SK-N-SH (cell line): ENCODE data around the gene ZFAND6. TPM values are rescaled to one million over a fixed set of nuclear protein-coding genes. Genes with fewer than 3 reads are reported as not detected.
A peak's percentile ranks its signal among the peaks of the same experiment; 100 is the strongest.

Experiments used
- CTCF ChIA-PET: fragments of 300-600, 350-600 bp; formaldehyde crosslinking; extraction: SDS; loops from one replicate; lab custom pipeline; 2021; lab: Yijun Ruan, JAX
- POLR2A ChIA-PET: fragments of 350-600 bp; sonication (Branson Sonifier 250); formaldehyde crosslinking; extraction: SDS; loops from one replicate; lab custom pipeline; 2020; ENCODE audit warnings: antibody characterized with exemption, inconsistent platforms; lab: Yijun Ruan, JAX
- DNase-seq: peaks from one replicate; pipeline ENCODE4 v3.0.0; 2012
- H2AFZ ChIP-seq: fragments of 200-600 bp; sonication (generic); 2 replicates; pipeline ENCODE4 v1.8.1; 2016; ENCODE audit warnings: antibody characterized with exemption, mild to moderate bottlenecking, low read depth
- H3F3A ChIP-seq: fragments of 200-600 bp; sonication (generic); replicated peaks from 2 replicates; pipeline ENCODE3; 2016; ENCODE audit warnings: antibody characterized with exemption, mild to moderate bottlenecking; ENCODE audit not compliant: insufficient read depth
- H3K27ac ChIP-seq, 2 experiments: fragments of 200-500 bp in 1 of 2; fragments of 200-600 bp in 1 of 2; sonication (Bioruptor generic) in 1 of 2; sonication (generic), shearing (Covaris generic) in 1 of 2; 2 replicates each; pipeline versions ENCODE4 v1.5.1 to v1.6.1; 2014 to 2016; ENCODE audit warnings: low read depth in 2 of 2, inconsistent platforms in 1 of 2, low read length in 1 of 2, mild to moderate bottlenecking in 1 of 2, mixed read lengths in 1 of 2
- H3K27me3 ChIP-seq: fragments of 200-600 bp; sonication (generic), shearing (Covaris generic); 2 replicates; pipeline ENCODE4 v1.6.1; 2016; ENCODE audit warnings: mixed run types; ENCODE audit not compliant: insufficient read depth
- H3K36me3 ChIP-seq, 2 experiments: fragments of 200-500 bp in 1 of 2; fragments of 200-600 bp in 1 of 2; sonication (Bioruptor generic) in 1 of 2; sonication (generic) in 1 of 2; replicated peaks in 1 of 2; 2 replicates each; pipeline versions ENCODE3 to v1.5.1; 2014 to 2016; ENCODE audit warnings: low read length in 1 of 2, mild to moderate bottlenecking in 1 of 2; ENCODE audit not compliant: insufficient read depth in 2 of 2, control insufficient read depth in 1 of 2
- H3K4me1 ChIP-seq, 2 experiments: fragments of 200-500 bp in 1 of 2; fragments of 200-600 bp in 1 of 2; sonication (Bioruptor generic) in 1 of 2; sonication (generic), shearing (Covaris generic) in 1 of 2; 2 replicates each; pipeline versions ENCODE4 v1.5.1 to v1.6.1; 2014 to 2016; ENCODE audit warnings: low read depth in 1 of 2, low read length in 1 of 2, mixed run types in 1 of 2; ENCODE audit not compliant: insufficient read depth in 2 of 2, control insufficient read depth in 1 of 2
- H3K4me2 ChIP-seq: fragments of 200-600 bp; sonication (generic), shearing (Covaris generic); 2 replicates; pipeline ENCODE4 v1.6.1; 2017; ENCODE audit warnings: mixed run types
- H3K4me3 ChIP-seq, 2 experiments: fragments of 200-500 bp in 1 of 2; fragments of 200-600 bp in 1 of 2; sonication (Bioruptor generic) in 1 of 2; sonication (generic), shearing (Covaris generic) in 1 of 2; 2 replicates each; pipeline versions ENCODE4 v1.5.1 to v1.8.1; 2014 to 2016; ENCODE audit warnings: low read depth in 2 of 2, inconsistent platforms in 1 of 2, low read length in 1 of 2, mild to moderate bottlenecking in 1 of 2, mixed read lengths in 1 of 2, moderate library complexity in 1 of 2
- H3K79me2 ChIP-seq: fragments of 200-600 bp; sonication (generic); 2 replicates; pipeline ENCODE4 v1.8.1; 2017; ENCODE audit warnings: mild to moderate bottlenecking; ENCODE audit not compliant: insufficient read depth
- H3K9ac ChIP-seq: fragments of 200-600 bp; sonication (generic); 2 replicates; pipeline ENCODE4 v1.6.1; 2017; ENCODE audit warnings: mixed run types
- H3K9me2 ChIP-seq: fragments of 200-600 bp; sonication (generic); 2 replicates; pipeline ENCODE4 v1.6.1; 2017; ENCODE audit warnings: mixed run types
- H3K9me3 ChIP-seq: fragments of 200-600 bp; sonication (generic); 2 replicates; pipeline ENCODE4 v1.6.1; 2017; ENCODE audit warnings: mixed run types, mild to moderate bottlenecking, moderate library complexity
- H4K20me1 ChIP-seq: fragments of 200-600 bp; sonication (generic); 2 replicates; pipeline ENCODE4 v1.6.1; 2017; ENCODE audit warnings: mild to moderate bottlenecking, mixed run types; ENCODE audit not compliant: insufficient read depth
- CTCF ChIP-seq: fragments of 200-600 bp; sonication (generic); IDR thresholded peaks from 2 replicates; pipeline ENCODE4 v1.6.1; 2017; ENCODE audit warnings: antibody characterized with exemption, mild to moderate bottlenecking, moderate library complexity
- FOSL2 ChIP-seq: IDR thresholded peaks from 2 replicates; pipeline ENCODE4 v1.4.0; 2012; ENCODE audit warnings: low read depth, mild to moderate bottlenecking, moderate library complexity, borderline replicate concordance
- GABPA ChIP-seq: IDR thresholded peaks from 2 replicates; pipeline ENCODE4 v1.4.0; 2012; ENCODE audit warnings: low read depth, mild to moderate bottlenecking
- GATA2 ChIP-seq: sonication (generic); formaldehyde crosslinking; IDR thresholded peaks from 2 replicates; pipeline ENCODE4 v1.5.0; 2020; ENCODE audit warnings: mild to moderate bottlenecking, missing genetic modification reagents
- IRF3 ChIP-seq: fragments of 150-350 bp; IDR thresholded peaks from 2 replicates; pipeline ENCODE4 v1.6.1; 2016; ENCODE audit warnings: mild to moderate bottlenecking, low read depth, low read length
- MAX ChIP-seq: IDR thresholded peaks from 2 replicates; pipeline ENCODE4 v1.4.0; 2012; ENCODE audit warnings: low read depth
- MEF2A ChIP-seq: IDR thresholded peaks from 2 replicates; pipeline ENCODE4 v1.4.0; 2012; ENCODE audit warnings: low read depth, borderline replicate concordance
- MXI1 ChIP-seq: IDR thresholded peaks from 2 replicates; pipeline ENCODE4 v1.6.1; 2012; ENCODE audit warnings: mild to moderate bottlenecking, low read depth, low read length, improper control_type of control experiment
- NFIC ChIP-seq: IDR thresholded peaks from 2 replicates; pipeline ENCODE4 v1.4.0; 2012; ENCODE audit warnings: borderline replicate concordance
- PBX3 ChIP-seq: IDR thresholded peaks from 2 replicates; pipeline ENCODE4; 2012
- REST ChIP-seq: IDR thresholded peaks from 2 replicates; pipeline ENCODE4 v1.6.1; 2012; ENCODE audit warnings: mild to moderate bottlenecking, low read depth, low read length, moderate library complexity
- RFX5 ChIP-seq: IDR thresholded peaks from 2 replicates; pipeline ENCODE4 v1.6.1; 2012; ENCODE audit warnings: mild to moderate bottlenecking, improper control_type of control experiment, low read length
- TAF1 ChIP-seq: IDR thresholded peaks from 2 replicates; pipeline ENCODE4 v1.6.1; 2012; ENCODE audit warnings: low read depth, mild to moderate bottlenecking, low read length, moderate library complexity, borderline replicate concordance
- USF1 ChIP-seq: IDR thresholded peaks from 2 replicates; pipeline ENCODE4 v1.4.0; 2012; ENCODE audit warnings: low read depth, borderline replicate concordance
- YY1 ChIP-seq: IDR thresholded peaks from 2 replicates; pipeline ENCODE4 v1.4.0; 2012; ENCODE audit warnings: low read depth, mild to moderate bottlenecking
- WGBS: methylation state at CpG from one replicate; pipeline ENCODE4 v1.1.6; 2017; ENCODE audit warnings: low lambda C conversion rate; 5-methylcytosine and 5-hydroxymethylcytosine counted together
- polyA plus RNA-seq, 3 experiments: library from polyadenylated mRNA; depleted of rRNA; stranded (reverse); fragments of >200 nt; gene quantifications; 2 replicates each; pipeline ENCODE4 v1.2.3, GENCODE V29; 2012

Gene ZFAND6
- polyA plus RNA-seq, 1 of the 3 experiments (the other 2 are of a cell fraction), result 90.1 TPM

GRCh38 chr15:80183886-80184285, 124.4 kb downstream of the ZFAND6 start:
- H3K79me2 ChIP-seq, result no peaks in the 10 kb centered on the region
- H3K4me3 ChIP-seq, result no peak overlapping the region
- TF ChIP-seq CTCF (peak; percentile 27; the same call in 1 of the 2 replicates), NFIC (no peak)
- TF ChIP-seq, all 33 proteins: peak for 1
- H4K20me1 ChIP-seq, result no peaks in the 10 kb centered on the region
- peaks cover 1% of the 10 kb centered on the region for H3F3A ChIP-seq
- peaks cover 18 to 56% of the 10 kb centered on the region in 2 experiments for H3K36me3 ChIP-seq
- POLR2A ChIA-PET, result no interaction called here
- no peaks in the 10 kb centered on the region for H3K9me2 ChIP-seq
- no peaks in the 10 kb centered on the region for H3K27me3 ChIP-seq
- H3K4me2 ChIP-seq, result no peak overlapping the region
- WGBS, result 90% methylated on average over 6 of the region's 6 CpGs
- no peak overlapping the region for H3K27ac ChIP-seq
- peaks cover 0 to 6% of the 10 kb centered on the region in 2 experiments; a peak in 1 of 4 replicates for H3K4me1 ChIP-seq
- CTCF ChIA-PET, result interaction anchor here (1.1 kb wide), 1 partner anchor 9 kb away, joined by 3 read pairs; no protein-coding TSS in a partner anchor
- no peak overlapping the region for H3K9ac ChIP-seq
- H2AFZ ChIP-seq, result no peak overlapping the region
- no peaks in the 10 kb centered on the region for H3K9me3 ChIP-seq
- DNase-seq, result peak; percentile 35

- H3K36me3 ChIP-seq, result peaks cover 18 to 54% of the 10 kb centered on the region in 2 experiments
- peaks cover 0 to 2% of the 10 kb centered on the region in 2 experiments; a peak in 1 of 4 replicates for H3K4me1 ChIP-seq
- H3K79me2 ChIP-seq, result no peaks in the 10 kb centered on the region
- ChIA-PET CTCF (no interaction called here), POLR2A (no interaction called here)
- H3K9ac ChIP-seq, result no peak overlapping the region
- no peak for DNase-seq
- no peaks in the 10 kb centered on the region for H4K20me1 ChIP-seq
- TF ChIP-seq GATA2 (CRISPR knock-in tag), result no peak
- no peak for TF ChIP-seq TAF1
- no peak for TF ChIP-seq YY1
- TF ChIP-seq MAX, result no peak
- no peak for TF ChIP-seq CTCF
- no peak for TF ChIP-seq USF1
- no peak for TF ChIP-seq FOSL2
- TF ChIP-seq MXI1, result no peak
- no peak for TF ChIP-seq MEF2A
- no peak for TF ChIP-seq RFX5
- TF ChIP-seq GABPA, result no peak
- TF ChIP-seq REST, result no peak
- TF ChIP-seq IRF3, result no peak
- no peak for TF ChIP-seq PBX3
- H3K9me2 ChIP-seq, result no peaks in the 10 kb centered on the region
- H3K27me3 ChIP-seq, result no peaks in the 10 kb centered on the region
- H3K27ac ChIP-seq, result no peak overlapping the region
- H2AFZ ChIP-seq, result no peak overlapping the region
- 89% methylated on average over 7 of the region's 7 CpGs for WGBS
- H3F3A ChIP-seq, result no peaks in the 10 kb centered on the region
- H3K4me2 ChIP-seq, result no peak overlapping the region
- no peaks in the 10 kb centered on the region for H3K9me3 ChIP-seq
- H3K4me3 ChIP-seq, result no peak overlapping the region
These were observed 125.1 kb downstream of the ZFAND6 start for GRCh38 chr15:80184554-80184953.
